ENCODE measurements around the gene KCNH2. TPM values are rescaled to one million over a fixed set of nuclear protein-coding genes. Genes with fewer than 3 reads are reported as not detected.

Gene KCNH2
- total and polyA plus RNA-seq, 12 donors, result 1.1 to 18.7 (median 5.0) TPM

DNA sequence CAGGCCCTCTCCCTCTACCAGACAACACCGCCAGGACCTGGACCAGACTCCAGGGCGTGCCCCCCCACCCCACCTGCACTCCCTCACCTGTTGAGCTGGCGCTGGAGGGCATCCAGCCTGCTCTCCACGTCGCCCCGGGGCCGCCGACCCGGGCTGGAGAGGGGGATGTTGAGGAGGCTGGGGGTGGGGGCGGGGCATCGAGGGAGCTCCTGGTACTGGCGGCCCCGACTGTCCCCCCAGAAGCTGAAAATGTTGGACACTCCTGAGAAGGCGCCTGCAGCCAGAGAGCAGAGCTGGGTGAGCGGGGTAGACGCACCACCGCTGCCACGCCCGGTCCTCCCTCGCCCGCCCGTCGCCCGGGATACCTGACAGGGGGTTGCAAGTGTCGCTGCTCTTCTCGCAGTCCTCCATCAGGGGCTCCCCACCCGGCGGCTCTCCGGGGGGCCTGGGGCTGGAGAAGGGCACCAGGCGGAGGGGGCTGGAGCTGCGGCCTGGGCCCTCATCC, 30.8 kb downstream of the KCNH2 start:
- H3K4me3 ChIP-seq, result no peak overlapping the region
- 20 to 45% (median 39%) methylated on average over 1 to 31 of the region's 31 CpGs for WGBS, 4 donors
- peak in 4 of 7 donors; percentile 4 to 62 (median 14) for DNase-seq

DNA sequence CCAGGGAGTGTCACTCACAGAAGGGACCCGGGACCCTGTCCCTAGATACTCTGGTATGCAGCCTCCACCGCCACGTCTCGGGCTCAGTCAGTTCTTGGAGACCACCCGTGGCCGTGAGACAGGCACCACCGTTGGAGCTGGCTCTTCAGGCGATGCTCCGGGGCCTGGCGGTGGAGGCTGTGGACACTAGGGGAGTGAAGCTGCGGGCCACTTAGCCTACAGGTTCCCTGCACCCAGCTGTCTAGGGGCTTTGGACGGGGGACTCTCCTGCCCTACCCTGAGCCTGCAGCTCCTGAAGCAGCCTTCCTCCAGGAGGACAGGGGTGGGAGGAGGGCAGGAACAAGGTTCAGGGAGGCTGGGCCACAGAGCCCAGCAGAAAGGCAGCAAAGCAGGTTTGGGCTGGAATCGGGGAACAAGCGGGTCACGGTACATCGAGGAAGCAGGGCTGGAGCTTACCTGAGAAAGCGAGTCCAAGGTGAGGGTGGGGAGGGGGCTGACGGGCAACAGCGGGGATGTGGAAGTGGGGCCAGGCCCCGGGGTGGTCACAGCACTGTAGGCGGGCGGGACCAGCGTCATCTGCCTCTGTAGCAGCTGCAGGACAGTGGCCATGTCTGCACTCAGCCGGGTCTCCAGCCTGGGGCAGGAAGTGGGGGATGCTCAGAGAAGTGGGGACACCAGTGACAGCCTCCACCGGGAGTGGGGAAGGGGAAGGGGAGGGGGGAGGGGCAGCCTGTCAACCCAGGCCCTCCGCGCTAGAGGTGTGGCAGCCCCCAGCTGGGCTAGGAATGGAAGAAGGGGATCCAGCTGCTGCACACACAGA, 31.5 kb downstream of the KCNH2 start:
- Histone ChIP-seq H3K27me3 (no peaks in the 10 kb centered on the region), H3K9me3 (replicated peaks in 1 of 3) (no peaks in the 10 kb centered on the region), H3K27ac (peak overlapping the region in 1 of 5 donors; percentile 79), H3K36me3 (replicated peaks in 1 of 2) (no peaks in the 10 kb centered on the region), H3K4me3 (no peak overlapping the region), H3K4me1 (replicated peaks in 1 of 2) (peaks cover 0 to 3% of the 10 kb centered on the region in 2 donors)
- TF ChIP-seq, protein P1, sequence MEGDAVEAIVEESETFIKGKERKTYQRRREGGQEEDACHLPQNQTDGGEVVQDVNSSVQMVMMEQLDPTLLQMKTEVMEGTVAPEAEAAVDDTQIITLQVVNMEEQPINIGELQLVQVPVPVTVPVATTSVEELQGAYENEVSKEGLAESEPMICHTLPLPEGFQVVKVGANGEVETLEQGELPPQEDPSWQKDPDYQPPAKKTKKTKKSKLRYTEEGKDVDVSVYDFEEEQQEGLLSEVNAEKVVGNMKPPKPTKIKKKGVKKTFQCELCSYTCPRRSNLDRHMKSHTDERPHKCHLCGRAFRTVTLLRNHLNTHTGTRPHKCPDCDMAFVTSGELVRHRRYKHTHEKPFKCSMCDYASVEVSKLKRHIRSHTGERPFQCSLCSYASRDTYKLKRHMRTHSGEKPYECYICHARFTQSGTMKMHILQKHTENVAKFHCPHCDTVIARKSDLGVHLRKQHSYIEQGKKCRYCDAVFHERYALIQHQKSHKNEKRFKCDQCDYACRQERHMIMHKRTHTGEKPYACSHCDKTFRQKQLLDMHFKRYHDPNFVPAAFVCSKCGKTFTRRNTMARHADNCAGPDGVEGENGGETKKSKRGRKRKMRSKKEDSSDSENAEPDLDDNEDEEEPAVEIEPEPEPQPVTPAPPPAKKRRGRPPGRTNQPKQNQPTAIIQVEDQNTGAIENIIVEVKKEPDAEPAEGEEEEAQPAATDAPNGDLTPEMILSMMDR (IDR thresholded peaks at IDR 0.05), result no peak
- TF ChIP-seq POLR2A (IDR thresholded peaks at IDR 0.05), result no peak
- DNase-seq, result peak in 4 of 7 donors; percentile 14 to 60 (median 14)
- WGBS, 4 donors, result 76 to 88% (median 83%) methylated on average over 8 to 27 of the region's 27 CpGs
- intact Hi-C loops (cut with DNase I), result no loop called here

More for the DNA sequence above, 30.8 kb downstream of the KCNH2 start:
- H3K36me3 ChIP-seq (replicated peaks in 1 of 2), result no peaks in the 10 kb centered on the region
- H3K27ac ChIP-seq, result peak overlapping the region in 1 of 5 donors; percentile 79
- no peaks in the 10 kb centered on the region for H3K9me3 ChIP-seq (replicated peaks in 1 of 3)
- no peak for TF ChIP-seq POLR2A (IDR thresholded peaks at IDR 0.05)
- TF ChIP-seq, protein P1 (IDR thresholded peaks at IDR 0.05), result no peak
- no peaks in the 10 kb centered on the region for H3K27me3 ChIP-seq
- intact Hi-C loops (cut with DNase I), result no loop called here
- peaks cover 0 to 3% of the 10 kb centered on the region in 2 donors for H3K4me1 ChIP-seq (replicated peaks in 1 of 2)

DNA sequence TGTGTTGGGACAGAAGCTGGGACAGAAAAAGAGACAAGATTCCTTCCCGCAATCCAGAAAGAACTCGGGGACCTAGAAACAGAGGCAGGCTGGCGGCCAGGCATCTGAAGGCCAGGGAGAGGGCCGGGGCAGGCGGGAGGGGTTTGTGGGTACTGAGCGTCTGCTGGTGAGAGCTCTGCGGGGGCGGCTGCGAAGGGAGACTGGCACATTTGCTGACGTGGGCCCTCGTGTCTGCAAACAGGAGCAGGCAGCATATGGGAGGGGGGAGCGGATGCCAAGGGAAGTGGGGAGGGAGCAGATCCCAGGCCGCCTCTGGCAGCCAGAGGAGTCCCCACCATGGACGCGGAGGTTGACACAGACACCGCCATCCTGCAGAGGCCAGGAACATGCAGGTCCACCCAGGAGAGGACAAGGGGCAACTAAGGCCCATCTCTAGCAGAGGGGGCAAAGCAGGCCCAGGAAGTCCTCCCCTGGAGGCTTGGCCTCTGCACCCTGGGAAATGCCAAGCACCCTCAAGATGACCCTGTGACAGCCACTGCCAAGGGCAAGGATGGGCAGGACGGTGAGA, 32.2 kb downstream of the KCNH2 start:
- H3K27me3 ChIP-seq, result no peaks in the 10 kb centered on the region
- peak; percentile 70 to 96 (median 80) for DNase-seq
- no peaks in the 10 kb centered on the region for H3K36me3 ChIP-seq (replicated peaks in 1 of 2)
- no peak overlapping the region for H3K4me3 ChIP-seq
- peak in 1 of 2 donors; percentile 4 for TF ChIP-seq POLR2A (IDR thresholded peaks at IDR 0.05)
- TF ChIP-seq, protein P1 (IDR thresholded peaks at IDR 0.05), result no peak
- H3K27ac ChIP-seq, result peak overlapping the region in 1 of 5 donors; percentile 83
- H3K4me1 ChIP-seq (replicated peaks in 1 of 2), result peaks cover 0 to 3% of the 10 kb centered on the region in 2 donors
- intact Hi-C loops (cut with DNase I), result no loop called here
- 43 to 56% (median 49%) methylated on average over 16 to 17 of the region's 17 CpGs for WGBS, 4 donors
- H3K9me3 ChIP-seq (replicated peaks in 1 of 3), result no peaks in the 10 kb centered on the region

DNA sequence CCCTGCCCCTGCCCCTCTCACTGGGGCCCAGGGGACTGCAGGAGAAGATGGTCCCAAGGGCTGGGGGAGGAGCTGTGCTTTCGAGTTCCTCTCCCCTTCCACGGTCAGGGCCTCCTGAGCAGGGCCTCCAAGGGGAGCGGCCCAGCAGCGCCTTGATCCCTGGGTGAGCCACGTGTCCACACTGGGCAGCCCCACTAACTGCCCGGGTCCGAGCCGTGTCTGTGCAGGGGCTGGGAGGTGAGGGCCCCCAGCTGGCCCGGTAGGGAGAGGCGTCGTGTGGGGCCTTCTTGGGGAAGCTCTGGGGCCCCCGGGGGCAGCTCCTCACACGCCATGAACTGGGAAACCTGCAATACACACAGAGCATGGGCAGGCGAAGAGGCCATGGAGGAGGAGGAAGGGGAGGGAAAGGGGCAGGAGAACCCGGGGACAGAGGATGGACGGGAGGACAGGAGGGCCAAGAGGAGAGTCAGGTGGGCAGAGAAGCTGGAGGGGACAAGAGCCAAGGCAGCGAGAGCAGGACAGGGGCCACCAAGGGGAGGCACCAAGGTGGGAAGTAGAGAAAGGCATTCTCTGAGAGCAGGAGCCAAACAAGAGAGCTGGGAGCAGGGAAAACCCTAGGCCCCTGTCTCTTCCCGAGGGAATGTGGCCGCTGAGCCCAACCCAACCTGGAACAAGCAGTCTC, 32.8 kb downstream of the KCNH2 start:
- Histone ChIP-seq H3K36me3 (replicated peaks in 1 of 2) (no peaks in the 10 kb centered on the region), H3K27me3 (no peaks in the 10 kb centered on the region), H3K4me1 (replicated peaks in 1 of 2) (peaks cover 0 to 3% of the 10 kb centered on the region in 2 donors), H3K9me3 (replicated peaks in 1 of 3) (no peaks in the 10 kb centered on the region), H3K27ac (peak overlapping the region in 2 of 5 donors; percentile 14 to 83), H3K4me3 (no peak overlapping the region)
- TF ChIP-seq POLR2A (IDR thresholded peaks at IDR 0.05), result no peak
- TF ChIP-seq, protein P1 (IDR thresholded peaks at IDR 0.05), result no peak
- peak in 3 of 7 donors; percentile 4 to 51 (median 9) for DNase-seq
- intact Hi-C loops (cut with DNase I), result no loop called here
- WGBS, 4 donors, result 39 to 51% (median 41%) methylated on average over 15 to 19 of the region's 19 CpGs

Measured in adrenal gland (tissue), 12 donors.